GM23248 (cell line): ENCODE data around the gene MYO1D. TPM values are rescaled to one million over a fixed set of nuclear protein-coding genes. Genes with fewer than 3 reads are reported as not detected.

Experiments used
- DNase-seq: peaks from one replicate; pipeline ENCODE4 v3.0.0-alpha.2; 2015
- H2AFZ ChIP-seq: fragments of 200-600 bp; sonication (generic); 2 replicates; pipeline ENCODE4 v1.6.1; 2016; ENCODE audit warnings: antibody characterized with exemption
- H3F3A ChIP-seq: fragments of 200-600 bp; sonication (generic); 2 replicates; pipeline ENCODE4 v1.6.1; 2016; ENCODE audit warnings: mild to moderate bottlenecking, antibody characterized with exemption, mixed run types; ENCODE audit not compliant: insufficient read depth
- H3K27ac ChIP-seq: fragments of 200-600 bp; sonication (generic); 2 replicates; pipeline ENCODE4 v1.5.1; 2016; ENCODE audit warnings: mild to moderate bottlenecking
- H3K27me3 ChIP-seq: fragments of 200-600 bp; sonication (generic); replicated peaks from 2 replicates; pipeline ENCODE4 v1.6.1; 2016; ENCODE audit warnings: mild to moderate bottlenecking; ENCODE audit not compliant: insufficient read depth
- H3K36me3 ChIP-seq: fragments of 200-600 bp; sonication (generic); 2 replicates; pipeline ENCODE4 v1.6.1; 2016; ENCODE audit warnings: low read depth, mild to moderate bottlenecking
- H3K4me1 ChIP-seq: fragments of 200-600 bp; sonication (generic); 2 replicates; pipeline ENCODE4 v1.6.1; 2016; ENCODE audit warnings: mild to moderate bottlenecking; ENCODE audit not compliant: insufficient read depth
- H3K4me2 ChIP-seq: fragments of 200-600 bp; sonication (generic); one replicate; pipeline ENCODE4 v1.6.1; 2016; ENCODE audit warnings: mild to moderate bottlenecking; ENCODE audit not compliant: unreplicated experiment
- H3K4me3 ChIP-seq: fragments of 200-600 bp; sonication (generic); 2 replicates; pipeline ENCODE4 v1.5.1; 2016; ENCODE audit warnings: mild to moderate bottlenecking
- H3K79me2 ChIP-seq: fragments of 200-600 bp; sonication (generic); 2 replicates; pipeline ENCODE4 v1.6.1; 2016; ENCODE audit warnings: mild to moderate bottlenecking; ENCODE audit not compliant: insufficient read depth
- H3K9ac ChIP-seq: fragments of 200-600 bp; sonication (generic); 2 replicates; pipeline ENCODE4 v1.6.1; 2016; ENCODE audit warnings: mild to moderate bottlenecking
- H3K9me2 ChIP-seq: fragments of 200-600 bp; sonication (generic); 2 replicates; pipeline ENCODE4 v1.6.1; 2016; ENCODE audit warnings: mixed run types, mild to moderate bottlenecking, moderate library complexity; ENCODE audit not compliant: insufficient read depth
- H3K9me3 ChIP-seq: fragments of 200-600 bp; sonication (generic); one replicate; pipeline ENCODE4 v1.6.1; 2017; ENCODE audit warnings: low read depth
- H4K20me1 ChIP-seq: fragments of 200-600 bp; sonication (generic); 2 replicates; pipeline ENCODE4 v1.6.0; 2016; ENCODE audit not compliant: insufficient read depth
- EZH2 ChIP-seq: fragments of 200-600 bp; sonication (generic); IDR thresholded peaks from 2 replicates; pipeline ENCODE4 v1.6.1; 2018; ENCODE audit warnings: antibody characterized with exemption, mild to moderate bottlenecking; ENCODE audit not compliant: insufficient read depth, poor library complexity, severe bottlenecking
- EZH2phosphoT487 ChIP-seq: fragments of 200-600 bp; sonication (generic); IDR thresholded peaks from 2 replicates; pipeline ENCODE4 v1.6.1; 2018; ENCODE audit warnings: antibody characterized with exemption, moderate library complexity, mild to moderate bottlenecking, low read depth; ENCODE audit not compliant: insufficient read depth
- WGBS, 2 experiments: methylation state at CpG; one replicate each; pipeline ENCODE4 v1.1.6; 2015 to 2017; ENCODE audit warnings: low lambda C conversion rate in 2 of 2, low coverage in 1 of 2; ENCODE audit errors: missing lambda C conversion rate in 2 of 2; 5-methylcytosine and 5-hydroxymethylcytosine counted together
- in situ Hi-C: fragments of 300-500 bp; cut with MboI; formaldehyde crosslinking; loops from 2 replicates; pipeline ENCODE4 v1.15.0; 2020
- polyA plus RNA-seq: library from polyadenylated mRNA; unstranded; fragments of >200 nt; fragmentation: Nextera tagmentation; extraction: Ambion mirVana; gene quantifications from 2 replicates; pipeline ENCODE4 v1.2.1, GENCODE V29; 2016
- total RNA-seq: library from RNA; depleted of rRNA; stranded (reverse); fragments of >200 nt; shearing (Covaris generic); gene quantifications from 2 replicates; pipeline ENCODE4 v1.2.3, GENCODE V29; 2014

Gene MYO1D
- total and polyA plus RNA-seq, 2 experiments from 2014 or later: 54.1 to 99.5 TPM

DNA sequence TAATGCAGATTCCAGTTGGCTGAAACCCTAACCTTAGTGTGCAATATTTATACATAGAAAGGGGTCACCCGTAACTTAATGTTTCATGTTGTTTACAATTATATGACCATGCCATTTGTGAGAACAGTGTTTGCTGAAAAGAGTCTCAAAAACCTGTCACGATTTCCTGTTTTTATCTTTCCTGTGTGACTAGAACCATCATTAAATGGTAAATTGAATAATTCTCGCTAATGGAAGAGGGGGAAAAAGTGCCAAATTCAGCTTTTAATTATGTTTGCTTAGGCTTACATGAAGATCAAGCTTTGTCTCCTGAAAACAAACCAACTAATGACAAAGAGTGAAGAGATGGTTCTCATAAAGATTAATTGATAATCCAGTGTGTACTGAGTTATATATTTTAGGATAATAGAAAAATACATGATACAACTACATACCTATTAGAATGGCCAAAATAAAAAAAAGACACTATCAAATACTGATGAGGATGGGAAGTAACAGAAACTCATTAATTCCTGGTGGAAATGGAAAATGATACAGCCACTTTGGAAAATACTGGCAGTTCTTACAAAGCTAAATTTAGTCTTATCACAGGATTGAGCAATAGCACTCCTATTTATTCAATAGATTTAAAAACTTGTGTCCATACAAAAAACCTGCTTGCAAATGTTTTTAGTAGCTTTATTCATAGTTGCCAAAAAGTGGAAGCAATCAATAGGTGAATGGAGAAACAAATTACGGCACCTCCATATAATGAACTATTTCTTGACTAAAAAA is 248.5 kb downstream of the MYO1D start:
- H3K4me2 ChIP-seq: no peak overlapping the region
- H3K79me2 ChIP-seq: no peaks in the 10 kb centered on the region
- H3K9ac ChIP-seq: no peak overlapping the region
- H3K36me3 ChIP-seq: no peaks in the 10 kb centered on the region
- no peak overlapping the region for H3K4me3 ChIP-seq
- H2AFZ ChIP-seq: no peak overlapping the region
- WGBS, 2 experiments: 83 to 86% methylated on average over 4 of the region's 4 CpGs
- H3K4me1 ChIP-seq: no peaks in the 10 kb centered on the region; the same call in 1 of the 2 replicates
- H3K9me2 ChIP-seq: no peaks in the 10 kb centered on the region
- no peak for TF ChIP-seq EZH2phosphoT487
- no peak for TF ChIP-seq EZH2
- no peaks in the 10 kb centered on the region for H4K20me1 ChIP-seq
- no peaks in the 10 kb centered on the region for H3K27me3 ChIP-seq
- in situ Hi-C loops: no loop called here
- DNase-seq: no peak
- H3K9me3 ChIP-seq: no peaks in the 10 kb centered on the region
- H3K27ac ChIP-seq: no peak overlapping the region
- no peaks in the 10 kb centered on the region; the same call in 1 of the 2 replicates for H3F3A ChIP-seq

DNA sequence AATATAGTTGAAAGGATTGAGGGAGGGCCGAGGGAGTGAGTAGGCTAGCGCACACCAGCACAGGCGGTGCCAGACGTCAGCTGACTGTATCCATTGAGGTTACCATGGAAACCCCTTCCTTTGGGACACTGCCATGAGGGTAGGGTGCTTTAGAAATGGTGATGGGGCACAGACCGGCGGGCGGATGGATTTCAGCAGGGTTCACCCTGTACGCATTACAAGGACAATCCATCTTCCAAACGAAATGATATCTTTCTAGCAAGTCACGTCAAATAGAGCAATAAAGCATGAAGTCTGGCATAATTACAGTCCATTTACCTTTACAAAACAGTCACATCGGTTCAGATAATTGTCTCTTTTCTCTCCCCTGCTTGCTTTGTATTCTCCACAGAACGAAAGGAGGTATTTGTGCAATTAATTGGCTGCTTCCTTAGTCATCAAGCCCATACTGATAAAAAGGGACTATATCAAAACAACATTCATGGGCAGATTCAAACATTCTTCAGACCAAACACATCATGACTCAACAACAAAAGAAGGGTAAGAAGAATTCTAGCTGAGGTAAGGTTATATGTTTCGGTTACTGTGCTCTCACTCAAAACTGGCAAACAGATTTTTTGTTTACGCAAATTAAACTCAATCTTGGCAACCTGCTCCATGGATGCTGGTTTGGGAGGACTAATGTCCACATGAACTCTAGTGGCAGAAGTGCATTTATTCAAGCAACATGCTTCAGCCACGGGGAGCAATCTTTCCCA is 249.5 kb downstream of the MYO1D start:
- Histone ChIP-seq H3K27me3 (no peaks in the 10 kb centered on the region), H4K20me1 (no peaks in the 10 kb centered on the region), H3K4me3 (no peak overlapping the region), H3K9ac (no peak overlapping the region), H3K36me3 (no peaks in the 10 kb centered on the region), H3K4me2 (no peak overlapping the region), H3F3A (no peaks in the 10 kb centered on the region; the same call in 1 of the 2 replicates), H2AFZ (no peak overlapping the region), H3K27ac (no peak overlapping the region), H3K79me2 (no peaks in the 10 kb centered on the region), H3K4me1 (no peaks in the 10 kb centered on the region; the same call in 1 of the 2 replicates), H3K9me3 (no peaks in the 10 kb centered on the region), H3K9me2 (no peaks in the 10 kb centered on the region)
- DNase-seq: peak; percentile 40
- 94 to 96% methylated on average over 15 of the region's 15 CpGs for WGBS, 2 experiments
- TF ChIP-seq EZH2: no peak
- TF ChIP-seq EZH2phosphoT487: no peak
- in situ Hi-C loops: no loop called here

GRCh38 chr17:32626379-32626791 is 250.5 kb downstream of the MYO1D start:
- H3K79me2 ChIP-seq: no peaks in the 10 kb centered on the region
- no peaks in the 10 kb centered on the region for H3K9me2 ChIP-seq
- no peak overlapping the region for H3K27ac ChIP-seq
- no peaks in the 10 kb centered on the region for H4K20me1 ChIP-seq
- H3K9ac ChIP-seq: no peak overlapping the region
- no peaks in the 10 kb centered on the region; the same call in 1 of the 2 replicates for H3K4me1 ChIP-seq
- 16% methylated on average over 6 of the region's 6 CpGs for WGBS, 2 experiments
- H3K4me3 ChIP-seq: no peak overlapping the region
- no peaks in the 10 kb centered on the region for H3K27me3 ChIP-seq
- H3K4me2 ChIP-seq: no peak overlapping the region
- no peaks in the 10 kb centered on the region; the same call in 1 of the 2 replicates for H3F3A ChIP-seq
- no peak overlapping the region for H2AFZ ChIP-seq
- no peaks in the 10 kb centered on the region for H3K9me3 ChIP-seq
- no peaks in the 10 kb centered on the region for H3K36me3 ChIP-seq
- in situ Hi-C loops: no loop called here
- TF ChIP-seq EZH2phosphoT487: no peak
- TF ChIP-seq EZH2: no peak
- no peak for DNase-seq

DNA sequence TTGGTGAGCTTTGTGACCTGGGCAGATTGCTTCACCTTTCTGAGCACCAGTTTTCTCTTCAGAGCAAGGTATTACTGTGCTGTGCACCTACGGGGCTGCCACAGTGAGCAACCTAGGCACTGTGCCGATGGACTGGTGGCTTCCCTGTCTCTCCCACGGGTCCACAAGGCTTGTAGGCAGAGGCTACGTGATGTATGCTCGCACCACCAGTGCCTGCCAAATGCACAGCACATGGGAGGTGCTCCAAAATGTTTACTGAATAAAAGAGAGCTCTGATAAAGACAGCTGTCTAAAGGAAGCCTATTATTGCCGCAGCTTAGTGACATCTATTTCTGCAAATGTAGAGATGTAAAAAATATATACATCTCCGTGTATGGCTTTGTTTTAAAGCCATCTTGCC is 251.0 kb downstream of the MYO1D start:
- no peak for DNase-seq
- TF ChIP-seq EZH2 (no peak), EZH2phosphoT487 (no peak)
- WGBS, 2 experiments: 76 to 77% methylated on average over 7 of the region's 7 CpGs
- H3K36me3 ChIP-seq: no peaks in the 10 kb centered on the region
- H3K9me2 ChIP-seq: no peaks in the 10 kb centered on the region
- in situ Hi-C loops: no loop called here
- H3K4me2 ChIP-seq: no peak overlapping the region
- no peak overlapping the region for H3K4me3 ChIP-seq
- no peak overlapping the region for H2AFZ ChIP-seq
- no peaks in the 10 kb centered on the region for H3K9me3 ChIP-seq
- no peaks in the 10 kb centered on the region for H3K79me2 ChIP-seq
- no peaks in the 10 kb centered on the region for H4K20me1 ChIP-seq
- no peaks in the 10 kb centered on the region; the same call in 1 of the 2 replicates for H3K4me1 ChIP-seq
- H3F3A ChIP-seq: no peaks in the 10 kb centered on the region; the same call in 1 of the 2 replicates
- H3K27ac ChIP-seq: no peak overlapping the region
- no peak overlapping the region for H3K9ac ChIP-seq
- H3K27me3 ChIP-seq: no peaks in the 10 kb centered on the region
